ENCODE measurements around the gene SLC66A2. TPM values are rescaled to one million over a fixed set of nuclear protein-coding genes. Genes with fewer than 3 reads are reported as not detected.

SLC66A2 gene
- total RNA-seq, 1 experiment from 2014 or later: 30.5 TPM

DNA sequence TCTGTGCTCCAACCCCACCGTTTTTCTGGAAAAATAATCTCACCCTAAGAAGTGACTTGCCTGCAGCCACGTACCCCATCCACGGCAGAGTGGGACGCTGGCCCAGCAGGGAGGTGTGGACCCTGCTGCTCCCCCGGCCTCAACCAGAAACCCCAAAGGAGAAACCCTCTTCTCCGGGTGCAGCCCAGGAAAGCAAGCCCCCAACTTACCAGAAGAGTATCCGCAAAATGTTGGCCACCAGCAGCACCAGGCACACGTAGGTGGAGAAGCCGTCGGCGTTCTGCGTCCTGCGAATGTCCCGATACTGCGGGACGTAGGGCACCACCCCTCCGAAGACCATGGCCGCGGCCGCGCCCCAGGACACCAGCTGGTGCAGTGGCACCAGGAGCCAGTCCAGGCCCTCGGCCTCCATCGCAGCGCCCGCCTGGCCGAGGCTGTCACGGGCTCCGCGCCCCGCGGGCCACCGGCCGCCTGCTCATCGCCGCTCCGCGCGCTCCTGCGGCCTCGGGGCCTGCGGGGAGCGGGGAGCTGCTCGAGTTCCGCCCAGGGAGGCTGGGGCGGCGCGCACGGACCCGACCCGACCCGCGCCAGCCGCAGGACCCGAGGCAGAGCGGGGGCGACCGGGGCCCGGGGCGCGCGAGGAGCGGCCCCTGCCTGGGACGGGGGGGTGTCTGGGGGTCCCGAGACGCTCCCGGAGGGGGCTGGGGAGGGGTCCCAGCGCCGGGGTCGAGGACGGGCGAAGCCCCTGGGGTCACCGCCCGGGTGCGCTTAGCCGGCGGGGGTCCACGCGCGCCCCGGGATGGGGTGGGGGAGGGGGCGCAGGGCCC is 725 bp downstream of the SLC66A2 start:
- peak; percentile 43 for DNase-seq (ENCODE audit: low read depth)

DNA sequence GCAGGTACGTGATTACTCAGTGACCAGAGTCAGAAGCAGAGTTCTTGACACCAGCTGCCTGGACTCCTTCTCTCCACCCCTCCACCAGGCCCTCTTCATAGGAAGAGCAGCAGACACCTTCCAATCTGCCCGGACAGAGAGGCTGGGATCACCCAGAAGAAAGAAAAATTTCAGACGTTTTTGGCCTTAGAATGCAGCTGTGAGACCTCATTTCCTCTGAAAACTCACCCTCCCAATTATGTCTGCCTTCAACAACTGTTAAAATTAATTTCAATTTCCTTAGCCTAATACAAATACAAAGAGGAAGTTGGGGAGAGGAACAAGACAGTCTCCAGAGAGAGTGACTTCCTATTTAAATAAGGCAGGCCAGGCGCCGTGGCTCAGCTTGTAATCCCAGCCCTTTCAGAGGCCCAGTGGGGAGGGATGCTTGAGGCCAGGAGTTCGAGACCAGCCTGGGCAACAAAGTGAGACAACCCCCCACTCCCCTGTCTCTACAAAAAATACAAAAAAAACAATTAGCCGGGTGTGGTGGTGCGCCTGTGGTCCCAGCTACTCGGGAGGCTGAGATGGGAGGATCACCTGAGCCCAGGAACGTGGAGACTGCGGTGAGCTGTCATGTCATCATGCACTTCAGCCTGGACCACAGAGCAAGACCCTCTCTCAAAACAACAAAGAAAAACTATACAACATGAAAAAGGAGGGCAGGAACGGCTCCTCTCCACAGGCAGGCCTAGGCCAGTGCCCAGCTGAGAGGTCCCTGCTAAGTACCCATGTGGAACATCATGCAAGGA is 1.6 kb downstream of the SLC66A2 start:
- DNase-seq (ENCODE audit: low read depth): no peak

DNA sequence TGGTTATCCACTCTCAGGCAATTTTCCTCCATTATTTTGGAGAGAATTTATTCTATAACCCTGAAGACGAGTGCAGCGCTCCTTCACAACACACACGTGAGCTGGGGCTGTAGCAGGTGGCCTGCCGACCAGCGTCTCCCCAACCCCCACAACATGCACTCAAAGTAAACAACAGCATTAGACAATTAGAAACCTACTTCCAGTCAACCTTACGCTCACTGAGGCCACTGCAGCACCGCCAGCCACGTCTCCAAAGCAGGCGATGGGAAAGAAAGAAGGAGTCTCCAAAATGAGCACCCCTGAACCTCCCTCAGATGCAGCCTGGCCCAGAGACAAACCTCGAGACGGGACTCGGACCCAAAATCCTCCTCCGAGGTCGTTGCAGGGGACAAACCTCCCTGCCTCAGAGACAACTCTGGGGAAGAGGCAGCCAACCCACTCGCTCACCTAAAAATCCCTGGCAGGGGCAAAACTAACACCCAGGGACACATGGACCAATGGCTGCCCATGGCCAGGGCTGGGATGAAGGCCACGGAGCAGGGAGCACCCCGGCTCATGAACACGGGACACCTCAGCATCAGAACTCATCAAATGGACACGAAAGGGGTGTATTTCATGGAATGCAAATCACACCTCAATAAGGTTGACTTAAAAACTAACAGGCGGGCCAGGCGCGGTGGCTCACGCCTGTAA is 2.6 kb downstream of the SLC66A2 start:
- DNase-seq (ENCODE audit: low read depth): no peak

DNA sequence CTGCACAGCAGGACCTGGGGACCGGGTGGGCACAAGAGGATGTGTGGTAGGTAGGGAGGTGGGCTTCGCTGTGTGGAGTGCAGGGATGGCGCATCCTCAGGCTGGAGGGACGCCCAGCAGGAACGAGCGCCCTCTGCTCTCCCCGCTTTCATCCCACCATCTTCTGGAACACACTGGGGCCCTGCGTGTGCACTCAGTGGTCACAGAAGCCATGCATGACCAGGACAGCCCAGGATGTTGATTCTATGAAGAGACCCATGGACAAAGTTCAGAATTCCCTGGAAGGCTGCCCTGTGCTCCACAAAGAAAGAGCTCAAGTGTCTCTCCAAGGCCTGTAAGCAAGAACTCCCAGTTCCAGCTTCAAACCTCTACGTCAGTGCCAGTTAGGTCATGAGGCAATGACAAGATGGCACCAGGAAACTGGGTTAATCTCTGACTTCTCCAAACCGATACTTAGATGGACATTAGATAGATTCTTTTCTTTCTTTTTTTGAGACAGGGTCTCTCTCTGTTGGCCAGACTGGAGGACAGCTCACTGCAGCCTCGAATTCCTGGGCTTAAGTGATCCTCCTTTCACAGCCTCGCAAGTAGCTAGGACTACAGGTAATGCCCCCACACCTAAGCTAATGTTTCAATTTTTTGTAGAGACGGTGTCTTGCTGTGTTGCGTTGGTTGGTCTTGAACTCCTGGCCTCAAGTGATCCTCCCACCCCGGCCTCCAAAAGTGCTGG is 3.4 kb downstream of the SLC66A2 start:
- DNase-seq (ENCODE audit: low read depth): no peak

DNA sequence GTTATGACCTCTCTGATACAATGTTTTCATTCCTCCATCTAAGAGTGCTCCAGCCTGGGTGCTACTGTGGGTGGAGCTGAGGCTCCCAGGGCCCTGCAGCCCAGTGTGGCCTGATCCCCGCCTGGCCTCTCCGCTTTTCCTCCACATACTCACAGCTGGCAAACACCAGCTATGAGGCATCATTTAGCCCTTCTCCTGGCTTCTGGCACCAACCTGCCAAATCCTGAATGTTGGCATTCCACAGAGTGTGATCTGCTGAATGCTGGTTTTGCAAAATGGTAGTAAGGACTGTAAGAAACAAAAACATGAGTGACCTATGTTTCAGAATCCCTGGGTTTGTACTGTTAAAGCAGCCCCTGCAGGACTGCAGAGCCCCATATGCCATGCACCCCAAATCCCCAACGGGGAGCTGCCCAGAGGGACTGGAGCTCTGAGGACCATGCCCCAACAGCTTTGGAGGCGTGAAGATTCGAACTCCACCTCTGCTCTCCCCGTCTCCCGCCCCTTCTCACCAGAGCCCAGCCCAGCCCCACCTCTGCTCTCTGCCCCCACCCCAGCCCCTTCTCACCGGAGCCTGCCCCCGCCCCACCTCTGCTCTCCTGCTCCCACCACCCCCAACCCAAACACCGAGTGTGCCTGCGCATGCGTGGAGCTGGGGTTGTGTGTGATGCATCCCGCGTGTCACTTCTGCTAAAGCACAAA is 4.2 kb downstream of the SLC66A2 start:
- DNase-seq (ENCODE audit: low read depth): no peak

DNA sequence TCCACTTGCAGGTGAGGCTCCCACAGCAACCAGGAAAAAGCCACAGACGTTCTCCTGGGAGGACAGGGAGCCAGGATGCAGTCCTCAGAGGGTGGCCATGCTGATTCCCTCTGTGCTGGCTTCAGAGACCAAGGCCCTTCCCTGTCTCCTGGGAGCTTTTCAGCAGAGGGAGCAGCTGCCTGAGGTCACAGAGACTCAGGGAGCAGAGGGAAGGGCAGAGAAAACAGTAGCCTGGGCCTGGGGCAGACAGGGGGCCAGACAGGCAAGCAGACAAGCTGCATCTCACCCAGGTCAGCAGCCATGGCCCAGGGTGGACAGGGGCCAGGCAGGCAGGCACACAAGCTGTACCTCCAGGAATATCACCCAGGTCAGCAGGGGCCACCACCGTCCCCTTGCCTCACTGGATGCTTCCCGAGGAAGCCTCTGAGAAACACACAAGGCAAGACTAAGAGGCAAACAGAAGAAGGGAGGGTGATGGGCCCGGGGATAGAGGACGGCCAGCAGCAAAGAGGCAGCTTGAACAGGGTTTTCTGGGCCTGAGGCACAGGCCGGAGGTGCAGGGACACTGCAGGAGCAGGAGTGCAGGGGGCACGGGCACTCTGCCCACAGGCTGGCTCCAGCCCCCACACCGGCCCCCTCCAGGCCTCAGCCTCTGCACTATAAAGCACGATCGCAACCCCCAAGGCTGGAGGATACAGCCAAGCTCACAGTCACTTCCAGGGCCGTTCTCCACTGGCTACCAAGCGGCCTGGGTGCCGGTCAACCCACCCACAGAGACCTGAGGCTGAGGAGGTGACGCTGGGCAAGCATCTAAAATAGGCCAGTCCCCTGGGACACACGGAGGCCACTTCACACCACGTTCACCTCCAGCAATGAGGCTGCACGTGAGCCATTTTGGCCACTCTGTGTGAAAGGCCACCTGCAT is 6.1 kb downstream of the SLC66A2 start:
- DNase-seq (ENCODE audit: low read depth): no peak

DNA sequence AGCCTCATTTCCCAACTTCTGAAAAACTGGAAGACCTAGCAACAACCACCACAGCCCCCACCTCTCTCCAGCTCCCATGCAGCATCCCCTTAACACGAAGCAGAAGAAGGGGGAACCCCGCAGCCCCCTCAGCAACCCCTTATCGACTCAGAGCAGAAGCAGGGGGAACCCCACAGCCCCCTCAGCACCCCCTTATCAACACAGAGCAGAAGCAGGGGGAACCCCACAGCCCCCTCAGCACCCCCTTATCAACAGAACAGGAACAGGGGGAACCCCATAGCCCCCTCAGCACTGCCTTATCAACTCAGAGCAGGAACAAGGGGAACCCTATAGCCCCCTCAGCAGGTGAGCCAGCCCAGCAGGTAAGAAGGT is 6.7 kb downstream of the SLC66A2 start:
- DNase-seq (ENCODE audit: low read depth): no peak

DNA sequence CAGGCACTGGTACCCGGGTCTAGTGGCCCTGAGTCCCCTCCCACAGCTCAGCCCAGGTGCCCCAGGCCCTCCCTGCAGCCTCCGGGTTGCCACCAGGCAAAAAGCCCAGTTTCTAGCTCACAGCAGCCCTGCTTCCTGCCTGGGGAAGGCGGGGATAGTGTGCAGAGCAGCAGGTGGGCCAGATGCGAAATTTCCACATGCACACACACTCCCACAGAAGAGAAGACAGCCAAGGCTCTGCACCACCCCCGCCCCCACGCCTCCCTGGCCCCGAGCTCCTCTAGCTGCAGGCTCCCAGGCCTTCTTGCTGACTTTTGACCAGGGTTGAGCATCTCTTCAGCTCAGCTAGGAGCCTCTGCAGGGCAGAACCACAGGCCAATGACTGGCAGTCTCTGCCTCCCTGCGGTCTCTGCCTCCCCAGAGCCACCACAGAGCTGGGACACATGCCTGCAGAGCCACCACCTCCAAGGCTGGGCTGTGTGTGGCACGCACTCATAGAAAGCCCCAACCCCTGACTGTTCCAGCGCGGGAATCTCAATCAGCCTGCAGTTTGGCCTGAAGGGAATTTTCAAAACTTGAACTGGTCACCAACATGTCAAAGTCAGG is 7.2 kb downstream of the SLC66A2 start:
- DNase-seq (ENCODE audit: low read depth): no peak

DNA sequence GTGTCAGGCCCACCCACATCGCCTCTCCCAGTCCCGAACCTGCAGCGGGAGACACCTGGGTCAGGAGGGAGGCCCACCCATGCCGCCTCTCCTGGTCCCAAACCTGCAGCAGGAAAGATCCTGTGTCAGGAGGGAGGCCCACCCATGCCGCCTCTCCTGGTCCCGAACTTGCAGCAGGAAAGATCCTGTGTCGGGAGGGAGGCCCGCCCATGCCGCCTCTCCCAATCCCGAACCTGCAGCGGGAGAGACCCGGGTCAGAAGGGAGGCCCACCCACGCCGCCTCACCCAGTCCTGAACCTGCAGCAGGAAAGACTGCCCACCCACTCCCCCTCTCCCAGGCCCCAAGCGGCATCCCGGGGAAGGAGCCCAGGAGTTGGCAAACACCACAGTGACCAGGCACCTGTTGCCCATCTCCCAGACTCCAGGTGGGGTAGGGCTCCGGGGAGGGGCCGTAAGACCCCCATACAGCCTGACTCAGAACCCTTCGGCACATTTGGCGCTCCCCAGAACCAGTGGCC is 7.8 kb downstream of the SLC66A2 start:
- DNase-seq (ENCODE audit: low read depth): no peak

DNA sequence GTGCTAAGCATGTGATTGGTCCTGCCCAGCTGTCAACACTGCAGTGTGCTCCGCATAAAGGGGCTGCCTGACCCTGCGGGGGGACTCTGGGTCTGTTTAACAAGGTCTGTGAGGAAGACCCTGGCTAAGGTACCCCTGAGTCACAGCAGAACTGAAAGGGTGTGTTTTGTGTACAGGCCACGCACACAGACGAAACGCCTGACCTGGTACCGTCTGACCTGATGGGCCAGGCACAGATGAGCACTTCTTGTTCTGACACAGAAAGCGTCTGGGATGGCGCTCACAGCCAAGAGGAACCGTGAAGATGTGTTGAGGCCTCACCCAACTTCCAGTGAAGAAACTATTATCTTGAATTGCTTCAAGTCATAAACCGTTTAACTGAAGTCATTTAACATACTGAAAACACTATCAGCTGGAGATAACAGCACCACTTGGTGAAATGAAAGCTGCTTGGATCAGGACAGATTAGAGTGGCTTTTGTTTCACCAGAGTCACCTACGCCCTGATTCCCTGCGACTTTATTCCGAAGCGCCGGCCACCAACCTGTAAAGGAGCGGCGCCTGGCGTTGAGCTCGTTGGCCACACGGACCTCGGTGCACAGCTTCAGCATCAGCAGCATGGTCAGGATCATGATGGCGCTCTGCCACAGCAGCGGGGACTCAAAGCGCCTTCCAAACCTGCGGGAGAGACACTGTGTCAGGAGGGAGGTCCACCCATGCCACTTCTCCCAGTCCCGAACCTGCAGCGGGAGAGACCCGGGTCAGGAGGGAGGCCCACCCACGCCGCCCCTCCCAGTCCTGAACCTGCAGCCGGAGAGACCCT is 8.5 kb downstream of the SLC66A2 start:
- DNase-seq (ENCODE audit: low read depth): no peak

DNA sequence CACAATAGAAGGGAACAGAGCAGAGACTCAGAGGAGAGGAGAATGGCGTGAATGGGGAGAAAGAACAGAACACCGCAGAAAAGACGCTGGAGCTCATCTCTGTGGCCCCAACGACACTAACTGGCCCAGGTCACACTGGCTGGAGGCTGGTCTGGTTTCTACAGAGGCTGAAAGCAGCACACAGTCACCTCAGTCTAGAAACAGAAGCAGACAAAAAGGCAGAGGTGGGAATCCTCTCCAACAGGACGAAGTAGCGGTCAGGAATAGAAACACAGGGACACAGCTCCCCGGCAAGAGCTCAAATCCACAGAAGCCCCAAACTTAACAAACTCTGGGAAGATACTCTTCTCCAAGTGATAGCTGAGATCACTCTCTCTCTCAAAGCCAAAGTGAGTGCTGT is 9.2 kb downstream of the SLC66A2 start:
- DNase-seq (ENCODE audit: low read depth): no peak

DNA sequence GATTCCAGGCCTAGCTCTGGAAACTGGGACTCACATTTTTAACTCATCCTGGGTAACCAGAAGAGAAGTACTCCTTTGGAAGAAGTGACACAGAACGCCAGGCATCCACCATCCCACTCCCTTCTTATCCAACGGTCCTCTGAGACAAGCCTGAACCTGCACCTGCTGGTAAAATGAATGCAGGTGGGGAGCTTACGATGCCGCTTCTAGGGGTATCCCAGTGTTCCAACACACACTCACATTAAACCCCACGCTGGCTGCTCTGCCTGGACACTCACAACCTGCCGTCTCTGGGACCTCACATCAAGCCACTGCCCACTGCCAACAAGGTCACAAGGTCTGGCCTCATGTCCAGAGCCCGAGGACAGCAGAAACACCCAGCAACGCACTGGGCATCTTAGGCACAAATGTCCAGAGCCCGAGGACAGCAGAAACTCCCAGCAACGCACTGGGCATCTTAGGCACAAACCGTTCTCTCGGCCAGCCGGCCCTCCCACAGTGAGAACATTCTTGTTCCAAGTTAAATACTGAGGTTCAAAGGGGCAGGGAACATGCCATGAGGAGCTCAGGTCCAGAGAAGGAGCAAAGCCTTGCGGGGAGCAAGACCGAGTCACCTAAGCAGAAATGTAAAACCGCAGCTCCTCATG is 9.9 kb downstream of the SLC66A2 start:
- no peak for DNase-seq (ENCODE audit: low read depth)

DNA sequence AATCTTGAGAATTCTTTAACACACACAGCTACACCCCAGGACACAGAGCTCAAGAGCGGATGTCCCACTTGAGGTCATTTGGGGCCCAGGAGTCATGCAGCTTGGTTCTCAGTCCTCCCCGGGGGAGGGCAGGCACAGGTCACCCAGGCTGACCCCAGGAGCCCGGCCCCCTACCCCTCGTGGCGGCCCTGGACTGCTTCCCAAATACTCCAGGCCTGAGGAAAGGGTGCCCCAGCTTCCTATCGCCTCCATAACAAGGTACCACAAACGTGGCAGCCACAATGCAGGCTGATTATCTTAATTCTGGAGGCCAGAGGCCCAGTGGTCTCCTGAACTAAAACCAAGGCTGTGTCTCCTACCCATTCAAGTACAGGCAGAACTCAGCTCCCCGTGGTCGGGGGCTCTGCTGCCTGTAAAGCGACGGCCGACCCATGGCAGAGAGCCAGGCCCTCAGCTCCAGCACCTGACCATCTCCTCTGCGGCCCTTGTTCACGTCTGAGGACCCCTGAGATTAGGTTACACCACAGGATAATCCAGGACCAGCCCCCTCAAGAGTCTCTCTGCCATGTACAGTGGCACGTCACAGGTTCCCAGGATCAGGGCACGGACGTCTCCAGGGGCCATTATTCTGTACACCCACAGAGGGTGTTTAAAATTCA is 10.5 kb downstream of the SLC66A2 start:
- no peak for DNase-seq (ENCODE audit: low read depth)

DNA sequence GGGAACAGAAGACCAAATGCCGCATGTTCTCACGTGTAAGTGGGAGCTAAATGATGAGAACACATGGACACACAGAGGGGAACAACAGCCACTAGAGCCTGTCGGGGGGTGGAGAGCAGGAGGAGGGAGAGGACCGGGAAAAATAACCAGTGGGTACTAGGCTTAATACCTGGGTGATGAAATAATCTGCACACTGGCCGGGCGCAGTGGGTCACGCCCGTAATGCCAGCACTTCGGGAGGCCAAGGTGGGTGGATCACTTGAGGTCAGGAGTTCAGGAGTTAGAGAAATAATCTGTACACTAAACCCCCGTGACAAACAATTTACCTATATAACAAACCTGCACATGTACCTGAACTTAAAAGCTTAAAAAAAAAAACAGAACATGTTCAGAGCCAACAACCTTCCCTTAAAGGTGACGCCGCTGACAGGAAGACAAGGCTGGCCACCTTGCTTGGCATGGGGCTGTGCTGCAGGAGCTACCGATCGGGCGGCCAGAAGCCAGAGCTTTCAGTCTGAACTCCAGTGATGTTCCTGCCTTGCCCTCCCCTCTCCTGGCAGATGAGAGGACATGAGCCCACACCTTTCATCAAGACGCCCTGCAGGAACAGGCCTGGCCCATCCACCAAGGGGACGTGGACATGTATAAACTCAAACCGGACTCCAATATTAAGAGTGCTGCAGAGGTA is 11.2 kb downstream of the SLC66A2 start:
- DNase-seq (ENCODE audit: low read depth): no peak

DNA sequence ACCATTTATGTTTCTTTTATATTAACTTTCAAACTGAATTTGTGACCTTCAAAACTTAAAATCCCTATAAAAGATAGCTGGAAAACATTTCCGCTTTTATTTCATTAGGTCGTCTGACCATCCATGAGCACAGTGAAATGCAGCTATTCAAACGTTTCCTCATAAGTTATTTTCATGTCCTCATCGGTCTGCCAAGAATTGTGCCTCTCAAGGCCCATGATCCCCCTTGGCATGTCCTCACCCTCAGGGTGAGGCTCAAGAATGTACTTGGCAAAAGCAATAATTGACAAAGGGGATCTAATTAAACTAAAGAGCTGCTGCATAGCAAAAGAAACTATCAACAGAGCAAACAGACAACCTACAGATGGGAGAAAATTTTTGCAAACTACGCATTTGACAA is 12.4 kb downstream of the SLC66A2 start:
- no peak for DNase-seq (ENCODE audit: low read depth)

DNA sequence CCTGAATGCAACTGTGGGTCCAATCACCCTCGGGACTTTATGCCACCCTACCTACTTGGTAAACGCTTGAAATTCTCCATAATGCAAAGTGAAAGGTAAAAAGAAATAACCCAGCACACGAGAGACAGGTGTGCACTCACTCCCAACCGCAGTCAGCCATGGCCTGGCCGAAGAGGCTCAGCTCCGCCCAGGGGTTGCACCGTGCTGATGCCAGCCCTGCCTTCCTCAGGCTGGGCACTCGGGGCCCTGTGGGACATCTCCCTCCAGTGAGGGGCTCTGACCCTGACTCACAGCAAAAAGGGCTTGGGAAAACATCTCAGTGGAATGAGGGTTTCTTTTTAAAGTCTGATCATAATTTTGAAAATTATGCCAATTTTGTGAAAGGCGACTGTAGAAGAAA is 13.3 kb downstream of the SLC66A2 start:
- no peak for DNase-seq (ENCODE audit: low read depth)

Data from M059J (cell line).